WERI-Rb-1 (cell line): ENCODE data around the gene RFT1.

ENCODE experiments used
- DNase-seq: peaks from one replicate; pipeline ENCODE4 v3.0.0-alpha.2; 2020
- H3K27ac ChIP-seq: fragments of 250-450 bp; sonication (Bioruptor Pico); 2 replicates; pipeline ENCODE4 v1.5.1; 2020; ENCODE audit warnings: mild to moderate bottlenecking, moderate library complexity
- H3K27me3 ChIP-seq: fragments of 250-450 bp; sonication (Bioruptor Pico); 2 replicates; pipeline ENCODE4 v1.5.1; 2021; ENCODE audit warnings: mild to moderate bottlenecking, low read depth, moderate library complexity; ENCODE audit not compliant: insufficient read depth, severe bottlenecking
- H3K36me3 ChIP-seq: fragments of 250-450 bp; sonication (Bioruptor Pico); 2 replicates; pipeline ENCODE4 v1.5.1; 2020; ENCODE audit warnings: mild to moderate bottlenecking, moderate library complexity
- H3K4me3 ChIP-seq: 2 replicates; pipeline ENCODE4 v1.5.1; 2011; ENCODE audit warnings: low read depth, mild to moderate bottlenecking, control low read depth, low read length
- H3K9me3 ChIP-seq: fragments of 250-450 bp; sonication (Bioruptor Pico); 2 replicates; pipeline ENCODE4 v1.5.1; 2021; ENCODE audit warnings: mild to moderate bottlenecking, moderate library complexity; ENCODE audit not compliant: severe bottlenecking
- TF ChIP-seq, protein P1 (sequence below): IDR thresholded peaks from 2 replicates; pipeline ENCODE4 v1.5.1; 2011; ENCODE audit warnings: low read depth, mild to moderate bottlenecking, control low read depth, inconsistent platforms, low read length

RFT1 gene

DNA sequence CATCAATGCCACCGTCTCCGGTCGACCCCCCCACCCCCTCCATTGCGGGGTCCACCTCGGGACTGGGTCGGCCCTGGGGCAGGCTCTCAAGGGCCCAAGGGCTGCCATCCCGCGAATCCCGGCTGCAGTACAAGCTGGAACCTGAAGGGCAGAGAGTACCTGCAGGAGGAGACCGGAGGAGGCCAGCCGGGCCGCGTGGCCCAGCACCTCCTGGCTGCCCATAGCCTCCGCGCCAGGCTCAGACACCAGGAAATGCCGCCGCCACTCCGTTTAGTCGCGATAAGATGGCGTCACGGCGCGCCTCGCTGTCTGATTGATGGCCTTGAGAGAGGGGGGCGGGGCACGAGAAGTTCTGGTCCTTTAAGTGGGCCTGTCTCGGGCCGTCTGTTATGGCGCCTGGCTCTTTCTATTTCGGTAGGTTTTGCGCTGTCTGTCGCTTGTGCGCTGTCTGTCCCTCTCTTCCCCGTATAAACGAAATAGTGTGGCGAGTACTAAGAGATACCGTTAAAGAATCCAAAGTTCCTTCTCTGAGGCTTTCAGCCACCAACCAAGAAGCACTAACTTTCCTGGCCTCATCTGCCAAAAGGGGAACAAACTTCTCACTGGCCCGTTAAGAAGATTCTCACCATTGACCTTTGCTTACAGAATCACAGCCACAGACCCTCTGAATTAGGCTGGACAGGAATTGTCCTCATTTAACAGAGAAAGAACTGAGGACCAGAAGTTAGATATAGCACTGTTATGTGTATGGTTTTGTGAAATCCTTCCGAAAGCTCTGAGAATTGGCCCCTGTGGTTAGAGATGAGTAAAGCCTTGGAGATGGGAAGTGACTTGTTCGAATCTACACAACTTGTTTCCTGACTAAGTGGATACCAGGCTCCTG lies at the start of gene RFT1:
Gene RFT1, minus strand, starts transcription at position 257 of the 883 bp plus-strand sequence. Its CDS starts 35 bp downstream, at position 222.
- TF ChIP-seq, protein P1, sequence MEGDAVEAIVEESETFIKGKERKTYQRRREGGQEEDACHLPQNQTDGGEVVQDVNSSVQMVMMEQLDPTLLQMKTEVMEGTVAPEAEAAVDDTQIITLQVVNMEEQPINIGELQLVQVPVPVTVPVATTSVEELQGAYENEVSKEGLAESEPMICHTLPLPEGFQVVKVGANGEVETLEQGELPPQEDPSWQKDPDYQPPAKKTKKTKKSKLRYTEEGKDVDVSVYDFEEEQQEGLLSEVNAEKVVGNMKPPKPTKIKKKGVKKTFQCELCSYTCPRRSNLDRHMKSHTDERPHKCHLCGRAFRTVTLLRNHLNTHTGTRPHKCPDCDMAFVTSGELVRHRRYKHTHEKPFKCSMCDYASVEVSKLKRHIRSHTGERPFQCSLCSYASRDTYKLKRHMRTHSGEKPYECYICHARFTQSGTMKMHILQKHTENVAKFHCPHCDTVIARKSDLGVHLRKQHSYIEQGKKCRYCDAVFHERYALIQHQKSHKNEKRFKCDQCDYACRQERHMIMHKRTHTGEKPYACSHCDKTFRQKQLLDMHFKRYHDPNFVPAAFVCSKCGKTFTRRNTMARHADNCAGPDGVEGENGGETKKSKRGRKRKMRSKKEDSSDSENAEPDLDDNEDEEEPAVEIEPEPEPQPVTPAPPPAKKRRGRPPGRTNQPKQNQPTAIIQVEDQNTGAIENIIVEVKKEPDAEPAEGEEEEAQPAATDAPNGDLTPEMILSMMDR: peak; percentile 15; the same call in 1 of the 2 replicates
- peak; percentile 96 for DNase-seq
- peak within 1 kb of the TSS; percentile 84 for H3K4me3 ChIP-seq

DNA sequence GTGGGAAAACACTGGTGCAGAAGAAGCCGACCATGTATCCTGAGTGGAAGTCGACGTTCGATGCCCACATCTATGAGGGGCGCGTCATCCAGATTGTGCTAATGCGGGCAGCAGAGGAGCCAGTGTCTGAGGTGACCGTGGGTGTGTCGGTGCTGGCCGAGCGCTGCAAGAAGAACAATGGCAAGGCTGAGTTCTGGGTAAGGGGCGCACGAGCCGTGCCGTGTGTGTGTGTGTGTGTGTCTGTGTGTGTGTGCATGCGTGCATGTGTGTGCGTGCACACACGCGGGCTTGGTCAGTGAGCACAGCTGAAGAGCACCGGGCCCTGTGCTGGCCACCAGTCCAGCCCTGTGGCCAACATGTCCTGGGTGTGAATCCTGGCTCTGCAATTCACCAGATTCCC lies 49.3 kb upstream of the RFT1 start:
- Histone ChIP-seq H3K27ac (no peak overlapping the region), H3K4me3 (no peak overlapping the region), H3K36me3 (peaks cover 17% of the 10 kb centered on the region), H3K9me3 (no peaks in the 10 kb centered on the region), H3K27me3 (no peaks in the 10 kb centered on the region)
- TF ChIP-seq, protein P1: no peak
- DNase-seq: no peak

More for the DNA sequence above, at the start of gene RFT1:
- Histone ChIP-seq H3K27ac (peak within 1 kb of the TSS; percentile 77), H3K9me3 (no peaks in the 10 kb centered on the region), H3K36me3 (no peaks in the 10 kb centered on the region; the same call in 1 of the 2 replicates), H3K27me3 (no peaks in the 10 kb centered on the region)

DNA sequence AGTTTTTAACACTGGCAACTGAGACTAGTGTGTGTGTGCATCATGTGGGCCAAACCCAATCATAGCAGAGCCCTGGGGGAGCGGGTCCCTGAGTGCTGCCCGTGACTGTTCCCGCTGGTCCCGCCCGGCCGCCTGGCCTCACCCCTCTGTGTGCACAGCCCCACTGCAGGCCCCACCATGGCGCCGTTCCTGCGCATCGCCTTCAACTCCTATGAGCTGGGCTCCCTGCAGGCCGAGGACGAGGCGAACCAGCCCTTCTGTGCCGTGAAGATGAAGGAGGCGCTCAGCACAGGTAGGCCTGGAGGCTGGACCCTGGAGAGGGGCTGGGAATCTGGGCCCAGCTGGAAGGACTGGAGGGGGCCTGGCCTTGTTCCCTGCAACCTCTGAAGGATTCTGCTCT lies 48.0 kb upstream of the RFT1 start:
- H3K27ac ChIP-seq: no peak overlapping the region
- TF ChIP-seq, protein P1: no peak
- no peak for DNase-seq
- H3K27me3 ChIP-seq: no peaks in the 10 kb centered on the region
- H3K4me3 ChIP-seq: no peak overlapping the region
- H3K9me3 ChIP-seq: no peaks in the 10 kb centered on the region
- peaks cover 11% of the 10 kb centered on the region for H3K36me3 ChIP-seq

DNA sequence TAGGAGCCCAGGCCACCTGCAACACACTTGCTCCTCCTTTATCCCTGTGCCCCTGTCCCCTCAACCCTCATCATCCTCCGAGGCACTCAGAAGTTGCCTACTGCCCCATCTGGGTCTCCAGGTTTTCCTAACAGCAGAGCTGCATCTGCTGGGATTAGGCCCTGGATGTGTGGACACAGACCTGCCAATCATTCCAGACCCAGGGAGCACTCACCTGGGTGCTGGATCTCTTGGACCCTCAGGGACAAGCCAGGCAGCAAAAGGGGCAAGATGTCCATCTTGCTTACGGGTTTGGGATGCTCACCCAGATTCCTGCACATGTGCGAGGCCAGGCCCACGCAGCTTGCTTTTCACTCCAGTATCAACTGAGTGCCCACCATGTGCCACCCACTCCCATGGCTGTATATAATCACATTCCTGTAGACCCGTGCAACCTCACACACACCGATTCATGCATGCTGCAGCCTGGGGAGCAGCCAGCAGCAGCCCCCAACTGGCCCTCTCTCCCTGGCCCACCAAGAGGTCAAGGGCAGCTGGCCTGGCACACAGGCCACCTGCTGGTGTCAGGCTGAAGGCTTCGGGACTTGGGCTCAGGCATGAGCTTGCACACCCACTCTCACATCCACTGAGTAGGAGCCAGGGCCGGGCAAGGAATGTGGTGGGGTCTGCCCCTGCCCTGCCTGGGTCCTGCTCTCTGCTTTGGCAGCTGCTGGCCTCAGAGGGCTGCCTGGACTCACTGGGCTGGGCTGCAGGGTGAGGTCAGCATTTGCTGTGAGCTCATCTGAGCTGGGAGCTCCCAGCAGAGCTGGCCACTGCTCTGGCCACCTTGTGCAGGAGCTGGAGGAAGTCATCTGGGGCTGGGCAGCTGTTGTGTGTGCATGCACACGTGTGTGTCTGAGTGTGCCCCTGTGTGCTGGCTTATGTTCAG lies 45.6 kb upstream of the RFT1 start:
- no peak for DNase-seq
- H3K36me3 ChIP-seq: peaks cover 6% of the 10 kb centered on the region
- no peak overlapping the region for H3K27ac ChIP-seq
- TF ChIP-seq, protein P1: no peak
- no peak overlapping the region for H3K4me3 ChIP-seq
- no peaks in the 10 kb centered on the region for H3K9me3 ChIP-seq
- H3K27me3 ChIP-seq: no peaks in the 10 kb centered on the region

- H3K27me3 ChIP-seq: no peaks in the 10 kb centered on the region
- H3K4me3 ChIP-seq: no peak overlapping the region
Observed at GRCh38 chr3:53174346-53175250, 44.4 kb upstream of the RFT1 start.

More at GRCh38 chr3:53174346-53175250, 44.4 kb upstream of the RFT1 start:
- TF ChIP-seq, protein P1: no peak
- no peak overlapping the region for H3K27ac ChIP-seq
- H3K36me3 ChIP-seq: peaks cover 15% of the 10 kb centered on the region
- no peaks in the 10 kb centered on the region for H3K9me3 ChIP-seq
- DNase-seq: no peak
